Neural progenitor cell (in vitro differentiated cells): ENCODE data around the gene RRAS2. TPM values are rescaled to one million over a fixed set of nuclear protein-coding genes. Genes with fewer than 3 reads are reported as not detected.
"Not testable (repeated sequence)": the region's sequence is repeated elsewhere in the genome, so short reads cannot be mapped to it uniquely, and the experiment has no call there.

Experiments
- DNase-seq: peaks from one replicate; pipeline ENCODE4 v3.0.0-alpha.2; 2016; ENCODE audit warnings: low spot score
- H2AFZ ChIP-seq: fragments of 200-600 bp; sonication (generic); replicated peaks from 2 replicates; pipeline ENCODE4 v1.6.1; 2016; ENCODE audit warnings: antibody characterized with exemption
- H3F3A ChIP-seq: fragments of 200-600 bp; sonication (generic); 2 replicates; pipeline ENCODE4 v1.6.1; 2016; ENCODE audit warnings: antibody characterized with exemption, low read depth
- H3K27ac ChIP-seq: fragments of 200-600 bp; sonication (generic); 2 replicates; pipeline ENCODE4 v1.5.1; 2016; ENCODE audit warnings: mild to moderate bottlenecking
- H3K27me3 ChIP-seq: fragments of 200-600 bp; sonication (generic); 2 replicates; pipeline ENCODE4 v1.6.1; 2016; ENCODE audit warnings: mild to moderate bottlenecking, moderate library complexity
- H3K36me3 ChIP-seq: fragments of 200-600 bp; sonication (generic); 2 replicates; pipeline ENCODE4 v1.5.1; 2016
- H3K4me1 ChIP-seq: fragments of 200-600 bp; sonication (generic); 2 replicates; pipeline ENCODE4 v1.6.1; 2016; ENCODE audit warnings: mixed run types
- H3K4me2 ChIP-seq: fragments of 200-600 bp; sonication (generic); 2 replicates; pipeline ENCODE4 v1.6.1; 2016
- H3K4me3 ChIP-seq: fragments of 200-600 bp; sonication (generic); 2 replicates; pipeline ENCODE4 v1.5.1; 2016
- H3K79me2 ChIP-seq: fragments of 200-600 bp; sonication (generic); 2 replicates; pipeline ENCODE4 v1.6.1; 2016; ENCODE audit warnings: low read depth
- H3K9ac ChIP-seq: fragments of 200-600 bp; sonication (generic); 2 replicates; pipeline ENCODE4 v1.6.1; 2016
- H3K9me3 ChIP-seq: fragments of 200-600 bp; sonication (generic); 2 replicates; pipeline ENCODE4 v1.5.1; 2016; ENCODE audit warnings: low read depth
- H4K20me1 ChIP-seq: fragments of 200-600 bp; sonication (generic); 2 replicates; pipeline ENCODE4 v1.6.1; 2016; ENCODE audit warnings: low read depth
- H3K27ac Mint-ChIP-seq: 3 replicates; pipeline ENCODE4 v1.8.0; 2021; ENCODE audit warnings: mixed read lengths
- H3K27me3 Mint-ChIP-seq: 2 replicates; pipeline ENCODE4 v1.8.0; 2022; ENCODE audit warnings: low read depth, mild to moderate bottlenecking, inconsistent platforms, moderate library complexity, mixed read lengths; ENCODE audit not compliant: insufficient read depth
- H3K36me3 Mint-ChIP-seq: 3 replicates; pipeline ENCODE4 v1.8.0; 2021; ENCODE audit warnings: mixed read lengths
- H3K4me1 Mint-ChIP-seq: 3 replicates; pipeline ENCODE4 v1.8.0; 2021; ENCODE audit warnings: mixed read lengths
- H3K4me3 Mint-ChIP-seq: 3 replicates; pipeline ENCODE4 v1.8.0; 2021; ENCODE audit warnings: mild to moderate bottlenecking, moderate library complexity, mixed read lengths
- H3K9me3 Mint-ChIP-seq: 3 replicates; pipeline ENCODE4 v1.8.0; 2020; ENCODE audit warnings: mixed read lengths
- EZH2 ChIP-seq: fragments of 200-600 bp; sonication (generic); IDR thresholded peaks from 2 replicates; pipeline ENCODE4 v1.6.1; 2017; ENCODE audit warnings: antibody characterized with exemption, mild to moderate bottlenecking, moderate library complexity
- EZH2phosphoT487 ChIP-seq: fragments of 200-600 bp; sonication (generic); IDR thresholded peaks from 2 replicates; pipeline ENCODE4 v1.6.1; 2017; ENCODE audit warnings: antibody characterized with exemption
- total RNA-seq: library from RNA; depleted of rRNA; stranded (reverse); fragments of >200 nt; gene quantifications from 2 replicates; pipeline ENCODE4 v1.2.3, GENCODE V29; 2015; ENCODE audit warnings: low replicate concordance
- TF ChIP-seq, protein P1 (sequence below): fragments of 200-600 bp; sonication (generic); IDR thresholded peaks from 2 replicates; pipeline ENCODE4 v1.5.1; 2017; ENCODE audit warnings: antibody characterized with exemption, mild to moderate bottlenecking

RRAS2 gene
- 87.4 and 129 TPM in 2 replicates for total RNA-seq

GRCh38 chr11:14358729-14359439 is at the start of gene RRAS2:
RRAS2 (minus strand) TSS chr11:14359183; CDS start chr11:14358870, 313 bp downstream.
- Histone ChIP-seq H2AFZ (peak within 1 kb of the TSS; percentile 81), H4K20me1 (peaks cover 41% of the 10 kb centered on the region), H3K4me1 (peaks cover 11% of the 10 kb centered on the region), H3K9me3 (no peaks in the 10 kb centered on the region), H3F3A (peaks cover 12% of the 10 kb centered on the region), H3K27ac (peak within 1 kb of the TSS; percentile 88), H3K4me2 (peak within 1 kb of the TSS; percentile 94), H3K4me3 (peak within 1 kb of the TSS; percentile 97), H3K79me2 (peaks cover 45% of the 10 kb centered on the region), H3K36me3 (no peaks in the 10 kb centered on the region), H3K27me3 (peaks cover 6% of the 10 kb centered on the region), H3K9ac (peak within 1 kb of the TSS; percentile 80)
- DNase-seq: peak; percentile 94
- Mint-ChIP-seq H3K4me1 (peaks cover 17% of the 10 kb centered on the region), H3K9me3 (no peaks in the 10 kb centered on the region), H3K36me3 (peaks cover 2% of the 10 kb centered on the region), H3K27me3 (peaks cover 6% of the 10 kb centered on the region), H3K4me3 (peak within 1 kb of the TSS; percentile 100), H3K27ac (peak within 1 kb of the TSS; percentile 92)
- no peak for TF ChIP-seq EZH2phosphoT487
- TF ChIP-seq, protein P1, sequence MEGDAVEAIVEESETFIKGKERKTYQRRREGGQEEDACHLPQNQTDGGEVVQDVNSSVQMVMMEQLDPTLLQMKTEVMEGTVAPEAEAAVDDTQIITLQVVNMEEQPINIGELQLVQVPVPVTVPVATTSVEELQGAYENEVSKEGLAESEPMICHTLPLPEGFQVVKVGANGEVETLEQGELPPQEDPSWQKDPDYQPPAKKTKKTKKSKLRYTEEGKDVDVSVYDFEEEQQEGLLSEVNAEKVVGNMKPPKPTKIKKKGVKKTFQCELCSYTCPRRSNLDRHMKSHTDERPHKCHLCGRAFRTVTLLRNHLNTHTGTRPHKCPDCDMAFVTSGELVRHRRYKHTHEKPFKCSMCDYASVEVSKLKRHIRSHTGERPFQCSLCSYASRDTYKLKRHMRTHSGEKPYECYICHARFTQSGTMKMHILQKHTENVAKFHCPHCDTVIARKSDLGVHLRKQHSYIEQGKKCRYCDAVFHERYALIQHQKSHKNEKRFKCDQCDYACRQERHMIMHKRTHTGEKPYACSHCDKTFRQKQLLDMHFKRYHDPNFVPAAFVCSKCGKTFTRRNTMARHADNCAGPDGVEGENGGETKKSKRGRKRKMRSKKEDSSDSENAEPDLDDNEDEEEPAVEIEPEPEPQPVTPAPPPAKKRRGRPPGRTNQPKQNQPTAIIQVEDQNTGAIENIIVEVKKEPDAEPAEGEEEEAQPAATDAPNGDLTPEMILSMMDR: no peak

DNA sequence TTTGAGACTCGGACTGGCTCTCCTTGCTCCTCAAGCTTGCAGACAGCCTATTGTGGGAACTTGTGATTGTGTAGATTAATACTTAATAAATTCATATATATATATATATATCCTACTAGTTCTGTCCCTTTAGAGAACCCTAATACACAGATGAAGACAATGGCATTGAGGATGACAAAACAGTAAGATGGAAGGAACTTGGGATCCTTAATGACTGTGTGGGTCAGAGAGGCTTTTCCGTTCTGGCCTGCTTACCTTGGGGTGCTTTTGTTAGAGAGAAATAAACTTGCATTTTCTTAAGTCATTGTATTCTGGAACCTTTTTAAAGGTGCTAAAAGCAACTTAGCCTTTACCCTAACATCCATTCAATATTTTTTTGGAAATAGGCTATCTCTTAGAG is 49.6 kb upstream of the RRAS2 start:
- Histone ChIP-seq H3K9ac (no peak overlapping the region), H3K9me3 (no peaks in the 10 kb centered on the region), H3K79me2 (no peaks in the 10 kb centered on the region), H3K4me1 (peaks cover 11% of the 10 kb centered on the region), H2AFZ (no peak overlapping the region), H3K36me3 (no peaks in the 10 kb centered on the region), H3F3A (peaks cover 8% of the 10 kb centered on the region), H3K27ac (no peak overlapping the region), H3K4me2 (no peak overlapping the region), H3K27me3 (no peaks in the 10 kb centered on the region), H3K4me3 (no peak overlapping the region), H4K20me1 (no peaks in the 10 kb centered on the region)
- no peaks in the 10 kb centered on the region for H3K36me3 Mint-ChIP-seq
- no peak overlapping the region for H3K4me3 Mint-ChIP-seq
- TF ChIP-seq EZH2 (no peak), EZH2phosphoT487 (no peak)
- TF ChIP-seq, protein P1: no peak
- peaks cover 12% of the 10 kb centered on the region for H3K4me1 Mint-ChIP-seq
- H3K9me3 Mint-ChIP-seq: no peaks in the 10 kb centered on the region
- peaks cover 2% of the 10 kb centered on the region for H3K27me3 Mint-ChIP-seq
- DNase-seq: no peak
- no peak overlapping the region for H3K27ac Mint-ChIP-seq

GRCh38 chr11:14406116-14406515 is 47.1 kb upstream of the RRAS2 start:
- H3K27ac ChIP-seq, H3K4me1 ChIP-seq, H3K27ac Mint-ChIP-seq, DNase-seq, H3K27me3 ChIP-seq, H4K20me1 ChIP-seq, H3K36me3 Mint-ChIP-seq, H3K4me2 ChIP-seq, H3K36me3 ChIP-seq, H3K27me3 Mint-ChIP-seq, H3K9me3 ChIP-seq, H3K9me3 Mint-ChIP-seq, H3K79me2 ChIP-seq, H3K4me1 Mint-ChIP-seq, H3K4me3 Mint-ChIP-seq, H3F3A ChIP-seq, H3K9ac ChIP-seq, H3K4me3 ChIP-seq, H2AFZ ChIP-seq: not testable (repeated sequence)

DNA sequence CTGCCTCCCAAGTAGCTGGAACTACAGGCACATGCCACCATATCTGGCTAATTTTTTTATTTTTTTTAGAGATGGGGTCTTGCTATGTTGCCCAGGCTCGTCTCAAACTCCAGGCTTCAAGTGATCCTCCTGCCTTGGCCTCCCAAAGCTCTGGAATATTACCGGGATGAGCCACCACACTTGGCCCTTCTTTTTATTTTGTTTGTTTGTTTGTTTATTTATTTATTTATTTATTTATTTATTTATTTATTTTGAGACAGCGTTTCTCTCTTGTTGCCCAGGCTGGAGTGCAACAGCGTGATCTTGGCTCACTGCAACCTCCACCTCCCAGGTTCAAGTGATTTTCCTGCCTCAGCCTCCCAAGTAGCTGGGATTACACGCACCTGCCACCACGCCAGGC is 44.5 kb upstream of the RRAS2 start:
- not testable (repeated sequence) for H3K79me2 ChIP-seq, H3K27me3 Mint-ChIP-seq, H3K4me3 ChIP-seq, H3K9me3 Mint-ChIP-seq, H3K9me3 ChIP-seq, H3K27ac ChIP-seq, H3K27me3 ChIP-seq, H3K36me3 Mint-ChIP-seq, H3K36me3 ChIP-seq, H4K20me1 ChIP-seq, H3F3A ChIP-seq, H3K4me1 ChIP-seq, H3K4me2 ChIP-seq, DNase-seq, H3K9ac ChIP-seq, H3K4me1 Mint-ChIP-seq, H2AFZ ChIP-seq, H3K27ac Mint-ChIP-seq, H3K4me3 Mint-ChIP-seq
